Upper lobe of left lung (tissue), 6 donors: ENCODE data around the gene CAMKK2. TPM values are rescaled to one million over a fixed set of nuclear protein-coding genes. Genes with fewer than 3 reads are reported as not detected.
"Not testable (repeated sequence)": the region's sequence is repeated elsewhere in the genome, so short reads cannot be mapped to it uniquely, and the experiment has no call there.

Experiments
- ATAC-seq, 2 donors: fragments of 200-7000 bp; cut with Tn5 transposase; one replicate each; pipeline ENCODE4 v1.9.1; 2022; ENCODE audit warnings: mild to moderate bottlenecking in 2 of 2, moderate library complexity in 2 of 2; ENCODE audit not compliant: low FRiP score in 2 of 2
- DNase-seq, 2 donors: peaks; one replicate each; pipeline ENCODE4 v3.0.0-alpha.2; 2019 to 2020
- H3K27ac ChIP-seq, 4 donors: fragments of 200-600 bp; sonication (generic); one replicate each; pipeline ENCODE4 v1.5.1; 2016 to 2019
- H3K27me3 ChIP-seq, 4 donors: fragments of 200-600 bp; sonication (generic); one replicate each; pipeline ENCODE4 v1.5.1; 2017 to 2019
- H3K36me3 ChIP-seq, 4 donors: fragments of 200-600 bp; sonication (generic); one replicate each; pipeline ENCODE4 v1.5.1; 2016 to 2019
- H3K4me1 ChIP-seq, 4 donors: fragments of 200-600 bp; sonication (generic); one replicate each; pipeline ENCODE4 v1.5.1; 2018 to 2019
- H3K4me3 ChIP-seq, 4 donors: fragments of 200-600 bp; sonication (generic); one replicate each; pipeline ENCODE4 v1.5.1; 2017 to 2019; ENCODE audit warnings: mild to moderate bottlenecking in 2 of 4, moderate library complexity in 1 of 4
- H3K9me3 ChIP-seq, 4 donors: fragments of 200-600 bp; sonication (generic); one replicate each; pipeline ENCODE4 v1.5.1; 2018 to 2019
- CTCF ChIP-seq, 6 experiments: fragments of 450-650 bp in 4 of 6; fragments of 200-600 bp in 2 of 6; sonication (generic) in 2 of 6; IDR thresholded peaks; one replicate each; pipeline ENCODE4 v1.5.1; 2016 to 2019; ENCODE audit warnings: antibody characterized with exemption in 6 of 6
- EP300 ChIP-seq, 4 donors: sonication (generic); formaldehyde crosslinking; IDR thresholded peaks; one replicate each; pipeline ENCODE4 v1.5.1; 2017; ENCODE audit warnings: antibody characterized with exemption in 4 of 4, control low read depth in 2 of 4
- POLR2A ChIP-seq, 4 donors: fragments of 450-650 bp; IDR thresholded peaks; one replicate each; pipeline ENCODE4 v1.5.1; 2016 to 2017; ENCODE audit warnings: antibody characterized with exemption in 4 of 4, mild to moderate bottlenecking in 2 of 4
- POLR2AphosphoS5 ChIP-seq, 2 donors: sonication (generic); formaldehyde crosslinking; IDR thresholded peaks; one replicate each; pipeline ENCODE4 v1.5.1; 2017; ENCODE audit warnings: antibody characterized with exemption in 2 of 2
- WGBS, 2 donors: methylation state at CpG; one replicate each; pipeline ENCODE4 v1.1.5; 2017 to 2018; 5-methylcytosine and 5-hydroxymethylcytosine counted together
- total RNA-seq, 6 donors: library from RNA; depleted of rRNA in 4 of 6; stranded (reverse); fragments of >200 nt in 4 of 6; gene quantifications; one replicate each; pipeline versions ENCODE4 v1.1.0 to v1.2.1, GENCODE V29; 2016 to 2021
- donor health status: DM: no; HTN: no; CAD: no; lungs with moderate emphysema.
- donor health status: DM: no; HTN: yes; CAD: no; lungs with severe emphysema.

The CAMKK2 gene
- total RNA-seq, 6 donors from 2014 or later: 27.7 to 63.9 (median 41.7) TPM

GRCh38 chr12:121299662-121300061 is 3.2 kb upstream of the CAMKK2 start:
- Histone ChIP-seq H3K4me1 (peaks cover 21 to 41% (median 23%) of the 10 kb centered on the region in 4 donors), H3K9me3 (no peaks in the 10 kb centered on the region), H3K36me3 (no peaks in the 10 kb centered on the region), H3K4me3 (no peak overlapping the region), H3K27me3 (no peaks in the 10 kb centered on the region), H3K27ac (peak overlapping the region in 2 of 4 donors; percentile 40 to 42)
- no peak for ATAC-seq
- whole genome bisulfite sequencing, 2 donors: 89 to 90% methylated on average over 4 of the region's 4 CpGs
- DNase-seq: no peak
- TF ChIP-seq EP300 (IDR thresholded peaks at IDR 0.05): no peak
- TF ChIP-seq CTCF (IDR thresholded peaks at IDR 0.05): no peak
- no peak for TF ChIP-seq POLR2AphosphoS5 (IDR thresholded peaks at IDR 0.05)
- no peak for TF ChIP-seq POLR2A (IDR thresholded peaks at IDR 0.05)

DNA sequence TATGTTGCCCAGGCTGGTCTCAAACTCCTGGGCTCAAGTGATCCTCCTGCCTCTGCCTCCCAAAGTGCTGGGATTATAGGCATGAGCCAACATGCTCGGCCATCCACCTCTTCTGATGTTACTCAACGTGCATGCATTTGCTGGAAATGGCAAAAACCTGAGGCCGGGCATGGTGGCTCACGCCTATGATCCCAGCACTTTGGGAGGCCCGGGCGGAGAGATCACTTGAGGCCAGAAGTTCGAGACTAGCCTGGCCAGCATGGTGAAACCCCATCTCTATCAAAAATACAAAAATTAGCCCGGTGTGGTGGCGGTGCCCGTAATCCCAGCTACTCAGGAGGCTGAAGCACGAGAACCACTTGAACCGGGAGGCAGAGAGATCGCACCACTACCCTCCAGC is 1.9 kb upstream of the CAMKK2 start:
- not testable (repeated sequence) for H3K36me3 ChIP-seq, H3K9me3 ChIP-seq, H3K27me3 ChIP-seq, DNase-seq, H3K4me3 ChIP-seq, ATAC-seq
- Histone ChIP-seq H3K4me1 (peaks cover 27 to 51% (median 30%) of the 10 kb centered on the region in 4 donors), H3K27ac (peak overlapping the region in 1 of 4 donors; percentile 97)
- 95 to 97% methylated on average over 12 to 13 of the region's 13 CpGs for WGBS, 2 donors

- H3K27ac ChIP-seq: peak overlapping the region; percentile 80 to 97 (median 82)
- peak overlapping the region; percentile 48 to 100 (median 93) for H3K4me3 ChIP-seq
- no peaks in the 10 kb centered on the region for H3K9me3 ChIP-seq
- H3K4me1 ChIP-seq: peaks cover 27 to 52% (median 30%) of the 10 kb centered on the region in 4 donors
- TF ChIP-seq POLR2AphosphoS5 (IDR thresholded peaks at IDR 0.05) (no peak), EP300 (IDR thresholded peaks at IDR 0.05) (no peak), CTCF (IDR thresholded peaks at IDR 0.05) (no peak), POLR2A (IDR thresholded peaks at IDR 0.05) (no peak)
- 5% methylated on average over 21 of the region's 21 CpGs for WGBS, 2 donors
- no peaks in the 10 kb centered on the region for H3K27me3 ChIP-seq
- DNase-seq: no peak
- peaks cover 0 to 1% (median 0%) of the 10 kb centered on the region in 4 donors for H3K36me3 ChIP-seq
- ATAC-seq: peak; percentile 21 to 47
Observed at GRCh38 chr12:121297435-121297991, 1.0 kb upstream of the CAMKK2 start.

- WGBS, 2 donors: 1 to 10% methylated on average over 2 to 11 of the region's 55 CpGs
- ATAC-seq (peak; percentile 44 to 65), DNase-seq (no peak)
- no peaks in the 10 kb centered on the region for H3K9me3 ChIP-seq
- H3K27me3 ChIP-seq: no peaks in the 10 kb centered on the region
- peaks cover 0 to 9% (median 0%) of the 10 kb centered on the region in 4 donors for H3K36me3 ChIP-seq
- H3K4me3 ChIP-seq: peak overlapping the region; percentile 87 to 100 (median 94)
- TF ChIP-seq POLR2AphosphoS5 (IDR thresholded peaks at IDR 0.05): no peak
- peak in 1 of 6 experiments; percentile 10 for TF ChIP-seq CTCF (IDR thresholded peaks at IDR 0.05)
- peaks cover 27 to 47% (median 29%) of the 10 kb centered on the region in 4 donors for H3K4me1 ChIP-seq
- H3K27ac ChIP-seq: peak overlapping the region; percentile 87 to 97 (median 90)
Observed at GRCh38 chr12:121295746-121296617, 527 bp downstream of the CAMKK2 start.

DNA sequence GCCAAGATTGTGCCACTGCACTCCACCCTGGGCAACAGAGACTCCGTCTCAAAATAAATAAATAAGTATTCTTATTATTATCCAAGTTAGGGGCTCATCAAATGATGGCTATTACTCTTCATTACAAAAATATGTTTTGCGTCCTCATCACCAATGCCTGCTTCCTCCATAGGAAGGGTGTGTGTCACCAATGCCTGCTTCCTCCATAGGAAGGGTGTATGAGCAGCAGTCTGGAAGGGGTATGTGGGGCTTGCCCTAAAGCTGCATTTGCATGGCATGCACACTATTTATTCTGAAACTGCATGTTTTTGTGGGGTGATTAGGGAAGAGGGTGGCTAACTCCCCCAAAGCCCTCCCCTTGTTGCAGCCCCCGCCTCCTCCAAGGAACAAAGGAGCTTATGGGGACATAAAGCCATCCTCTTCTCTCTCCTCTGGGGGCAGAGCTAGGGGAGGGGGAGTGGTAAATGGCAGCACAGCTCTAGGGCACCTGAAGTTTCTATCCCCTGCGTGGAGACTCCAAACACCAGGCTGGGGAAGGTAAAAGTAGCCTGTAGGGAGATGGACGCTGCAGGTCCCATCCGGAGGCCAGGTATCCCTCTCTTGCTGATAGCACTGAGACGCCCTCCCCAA is 1.3 kb downstream of the CAMKK2 start:
- peak overlapping the region; percentile 87 to 97 (median 90) for H3K27ac ChIP-seq
- TF ChIP-seq POLR2AphosphoS5 (IDR thresholded peaks at IDR 0.05): no peak
- no peak for TF ChIP-seq CTCF (IDR thresholded peaks at IDR 0.05)
- TF ChIP-seq EP300 (IDR thresholded peaks at IDR 0.05): no peak
- TF ChIP-seq POLR2A (IDR thresholded peaks at IDR 0.05): no peak

More for the DNA sequence above, 1.3 kb downstream of the CAMKK2 start:
- H3K9me3 ChIP-seq: no peaks in the 10 kb centered on the region
- H3K27me3 ChIP-seq: no peaks in the 10 kb centered on the region
- DNase-seq: peak in 1 of 2 donors; percentile 20
- 30 to 32% methylated on average over 5 to 7 of the region's 7 CpGs for WGBS, 2 donors
- peaks cover 0 to 12% (median 0%) of the 10 kb centered on the region in 4 donors for H3K36me3 ChIP-seq
- ATAC-seq: no peak
- peaks cover 23 to 42% (median 26%) of the 10 kb centered on the region in 4 donors for H3K4me1 ChIP-seq
- H3K4me3 ChIP-seq: peak overlapping the region; percentile 87 to 100 (median 94)
